IMR-90 (cell line): ENCODE measurements around the gene SCN8A. TPM values are rescaled to one million over a fixed set of nuclear protein-coding genes. Genes with fewer than 3 reads are reported as not detected.

Source experiments
- ATAC-seq: fragments of 200-7000 bp; cut with Tn5 transposase; 2 replicates; pipeline ENCODE4 v1.9.1; 2020; ENCODE audit warnings: low read depth, mild to moderate bottlenecking, moderate library complexity
- BruUV-seq: library from RNA; stranded (reverse); fragments of 400-500 nt; replicated peaks from 2 replicates; lab custom pipeline; 2021; lab: Mats Ljungman, UMichigan
- CTCF ChIA-PET: fragments of 300-600 bp; formaldehyde crosslinking; extraction: SDS; loops from one replicate; lab custom pipeline; 2021; ENCODE audit warnings: antibody characterized with exemption; lab: Yijun Ruan, JAX
- POLR2A ChIA-PET: fragments of 300-600 bp; sonication (Branson Sonifier 250); formaldehyde crosslinking; loops from one replicate; lab custom pipeline; 2022; ENCODE audit warnings: antibody characterized with exemption; ENCODE audit not compliant: unreplicated experiment; lab: Charles Lee
- DNase-seq: peaks from one replicate; pipeline ENCODE4 v3.0.0; 2013
- H2AFZ ChIP-seq: replicated peaks from 2 replicates; pipeline ENCODE3; 2013; ENCODE audit warnings: low read length, mild to moderate bottlenecking; ENCODE audit not compliant: poor library complexity
- H2AK5ac ChIP-seq: 2 replicates; pipeline ENCODE4 v1.6.1; 2013; ENCODE audit warnings: low read depth, low read length, inconsistent platforms
- H2AK9ac ChIP-seq: replicated peaks from 2 replicates; pipeline ENCODE3; 2013; ENCODE audit warnings: mild to moderate bottlenecking, low read depth, low read length, moderate library complexity; ENCODE audit not compliant: poor library complexity
- H2BK120ac ChIP-seq: 2 replicates; pipeline ENCODE4 v1.6.1; 2013; ENCODE audit warnings: low read depth, low read length, inconsistent platforms
- H2BK15ac ChIP-seq: 3 replicates; pipeline ENCODE4 v1.6.1; 2013; ENCODE audit warnings: low read depth, low read length, inconsistent platforms
- H2BK20ac ChIP-seq: 2 replicates; pipeline ENCODE4 v1.6.1; 2013; ENCODE audit warnings: low read depth, mild to moderate bottlenecking, inconsistent platforms, low read length, moderate library complexity
- H2BK5ac ChIP-seq: 2 replicates; pipeline ENCODE4 v1.6.1; 2013; ENCODE audit warnings: mild to moderate bottlenecking, low read depth, low read length, inconsistent platforms; ENCODE audit not compliant: poor library complexity, severe bottlenecking
- H3K14ac ChIP-seq: replicated peaks from 2 replicates; pipeline ENCODE4 v1.6.1; 2013; ENCODE audit warnings: low read depth, low read length, inconsistent platforms
- H3K18ac ChIP-seq: 2 replicates; pipeline ENCODE4 v1.6.1; 2013; ENCODE audit warnings: low read depth, low read length, control low read depth
- H3K23ac ChIP-seq: 2 replicates; pipeline ENCODE4 v1.6.1; 2013; ENCODE audit warnings: low read depth, low read length, inconsistent platforms
- H3K27ac ChIP-seq: 2 replicates; pipeline ENCODE4 v1.5.1; 2013; ENCODE audit warnings: mild to moderate bottlenecking, control low read depth, low read length; ENCODE audit not compliant: insufficient read depth
- H3K27me3 ChIP-seq: 2 replicates; pipeline ENCODE4 v1.6.1; 2013; ENCODE audit warnings: low read length; ENCODE audit not compliant: control insufficient read depth, insufficient read depth
- H3K36me3 ChIP-seq: 2 replicates; pipeline ENCODE4 v1.6.1; 2013; ENCODE audit warnings: low read length, mixed read lengths; ENCODE audit not compliant: control insufficient read depth, insufficient read depth
- H3K4ac ChIP-seq: 2 replicates; pipeline ENCODE4 v1.6.1; 2013; ENCODE audit warnings: low read depth, low read length, inconsistent platforms
- H3K4me1 ChIP-seq: 2 replicates; pipeline ENCODE4 v1.6.1; 2013; ENCODE audit warnings: low read length, mixed read lengths; ENCODE audit not compliant: control insufficient read depth, insufficient read depth
- H3K4me2 ChIP-seq: 2 replicates; pipeline ENCODE4 v1.6.1; 2013; ENCODE audit warnings: low read depth, mild to moderate bottlenecking, control low read depth, low read length, moderate library complexity
- H3K4me3 ChIP-seq: 2 replicates; pipeline ENCODE4 v1.5.1; 2013; ENCODE audit warnings: low read depth, mild to moderate bottlenecking, control low read depth, low read length, moderate library complexity; ENCODE audit not compliant: insufficient read depth
- H3K56ac ChIP-seq: 2 replicates; pipeline ENCODE4 v1.6.1; 2013; ENCODE audit warnings: low read length, inconsistent platforms; ENCODE audit not compliant: insufficient read depth; ENCODE audit errors: extremely low read depth
- H3K79me1 ChIP-seq, 2 experiments: 2 replicates each; pipeline ENCODE4 v1.6.1; 2013; ENCODE audit warnings: low read length in 2 of 2, inconsistent platforms in 1 of 2, low read depth in 1 of 2
- H3K9ac ChIP-seq: 2 replicates; pipeline ENCODE4 v1.6.1; 2013; ENCODE audit warnings: low read depth, low read length, control low read depth
- H3K9me1 ChIP-seq: 2 replicates; pipeline ENCODE4 v1.6.1; 2013; ENCODE audit warnings: low read length, inconsistent platforms; ENCODE audit not compliant: insufficient read depth
- H3K9me3 ChIP-seq: 2 replicates; pipeline ENCODE4 v1.6.1; 2013; ENCODE audit warnings: low read length; ENCODE audit not compliant: control insufficient read depth, insufficient read depth
- H4K20me1 ChIP-seq: 2 replicates; pipeline ENCODE4 v1.6.1; 2013; ENCODE audit warnings: low read length, inconsistent platforms; ENCODE audit not compliant: insufficient read depth
- H4K5ac ChIP-seq: 2 replicates; pipeline ENCODE4 v1.6.1; 2013; ENCODE audit warnings: mild to moderate bottlenecking, low read depth, low read length, control low read depth
- H4K8ac ChIP-seq, 2 experiments: 2 replicates each; pipeline ENCODE4 v1.6.1; 2013; ENCODE audit warnings: low read depth in 2 of 2, low read length in 2 of 2, control low read depth in 1 of 2, inconsistent platforms in 1 of 2
- H4K91ac ChIP-seq: 2 replicates; pipeline ENCODE4 v1.6.1; 2013; ENCODE audit warnings: low read depth, low read length, inconsistent platforms; ENCODE audit not compliant: insufficient read depth
- BHLHE40 ChIP-seq: fragments of 150-350 bp; IDR thresholded peaks from 2 replicates; pipeline ENCODE4 v1.6.1; 2016; ENCODE audit warnings: mild to moderate bottlenecking, low read depth, low read length
- CEBPB ChIP-seq: IDR thresholded peaks from 2 replicates; pipeline ENCODE4 v1.6.1; 2012; ENCODE audit warnings: low read depth, low read length, improper control_type of control experiment
- CHD1 ChIP-seq: IDR thresholded peaks from 2 replicates; pipeline ENCODE4 v1.6.1; 2012; ENCODE audit warnings: low read depth, low read length, improper control_type of control experiment
- CTCF ChIP-seq: conservative IDR thresholded peaks from 2 replicates; pipeline ENCODE4 v1.5.1; 2012; ENCODE audit warnings: mild to moderate bottlenecking, low read depth, low read length, improper control_type of control experiment
- ELK1 ChIP-seq: fragments of 150-350 bp; IDR thresholded peaks from 2 replicates; pipeline ENCODE4 v1.6.1; 2016; ENCODE audit warnings: low read depth, mild to moderate bottlenecking, low read length, moderate library complexity, borderline replicate concordance
- FOS ChIP-seq: fragments of 150-350 bp; IDR thresholded peaks from 2 replicates; pipeline ENCODE4 v1.6.1; 2016; ENCODE audit warnings: low read depth, low read length
- MAFK ChIP-seq: IDR thresholded peaks from 2 replicates; pipeline ENCODE4 v1.6.1; 2012; ENCODE audit warnings: low read depth, low read length, improper control_type of control experiment
- MAZ ChIP-seq: IDR thresholded peaks from 2 replicates; pipeline ENCODE4 v1.6.1; 2012; ENCODE audit warnings: low read depth, mild to moderate bottlenecking, low read length, improper control_type of control experiment, moderate library complexity, borderline replicate concordance
- MXI1 ChIP-seq: IDR thresholded peaks from 2 replicates; pipeline ENCODE4 v1.6.1; 2012; ENCODE audit warnings: low read depth, mild to moderate bottlenecking, low read length, moderate library complexity, borderline replicate concordance
- NFE2L2 ChIP-seq: fragments of 150-350 bp; IDR thresholded peaks from 2 replicates; pipeline ENCODE4 v1.6.1; 2016; ENCODE audit warnings: low read depth, mild to moderate bottlenecking, low read length
- POLR2A ChIP-seq: IDR thresholded peaks from 2 replicates; pipeline ENCODE4 v1.6.1; 2012; ENCODE audit warnings: mild to moderate bottlenecking, low read depth, low read length
- RAD21 ChIP-seq: IDR thresholded peaks from 2 replicates; pipeline ENCODE4 v1.6.1; 2012; ENCODE audit warnings: low read length, improper control_type of control experiment
- RCOR1 ChIP-seq: IDR thresholded peaks from 2 replicates; pipeline ENCODE4 v1.6.1; 2012; ENCODE audit warnings: mild to moderate bottlenecking, low read length, improper control_type of control experiment; ENCODE audit not compliant: insufficient replicate concordance
- RFX5 ChIP-seq: IDR thresholded peaks from 2 replicates; pipeline ENCODE4 v1.8.0; 2012; ENCODE audit warnings: low read depth, mild to moderate bottlenecking, low read length, moderate library complexity
- SMC3 ChIP-seq: fragments of 150-350 bp; IDR thresholded peaks from 2 replicates; pipeline ENCODE4 v1.6.1; 2016; ENCODE audit warnings: low read depth, mild to moderate bottlenecking, antibody characterized with exemption, low read length, moderate library complexity
- USF2 ChIP-seq: fragments of 150-350 bp; IDR thresholded peaks from 2 replicates; pipeline ENCODE4 v1.6.1; 2017; ENCODE audit warnings: mild to moderate bottlenecking, antibody characterized with exemption, low read length, low read depth
- WGBS, 2 experiments: methylation state at CpG; one replicate each; pipeline versions ENCODE4 v1.1.5 to v1.1.7; 2013; ENCODE audit warnings: missing lambda C conversion rate in 2 of 2; ENCODE audit not compliant: insufficient read length in 1 of 2; ENCODE audit errors: extremely low coverage in 2 of 2; 5-methylcytosine and 5-hydroxymethylcytosine counted together
- dilution Hi-C: fragments of 300-500 bp; cut with HindIII; formaldehyde crosslinking; loops from one replicate; pipeline ENCODE4 v1.14.3; 2018; ENCODE audit warnings: low sequenced_read_pairs; ENCODE audit not compliant: unreplicated experiment
- in situ Hi-C: fragments of 300-500 bp; cut with MboI; formaldehyde crosslinking; loops from 3 replicates; pipeline ENCODE4 v1.14.3; 2019; ENCODE audit warnings: low sequenced_read_pairs, inconsistent platforms, mixed read lengths
- intact Hi-C: fragments of 100-400 bp; cut with micrococcal nuclease; formaldehyde crosslinking; loops from 2 replicates; pipeline ENCODE4 v1.10.0; 2022
- polyA plus RNA-seq, 3 experiments: library from polyadenylated mRNA; depleted of rRNA; stranded (reverse); fragments of >200 nt; gene quantifications; 2 replicates each; pipeline ENCODE4 v1.2.3, GENCODE V29; 2012; ENCODE audit warnings: low replicate concordance in 1 of 3
- total RNA-seq: library from RNA; depleted of rRNA; stranded (reverse); fragments of >200 nt; gene quantifications from 2 replicates; pipeline ENCODE4 v1.2.3, GENCODE V29; 2012

SCN8A gene
- total and polyA plus RNA-seq, 2 of the 4 experiments (the other 2 are of a cell fraction) = 6.9 to 19.7 TPM

- Histone ChIP-seq H2BK15ac (no peak overlapping the region), H3K4me1 (no peaks in the 10 kb centered on the region), H3K9ac (no peak overlapping the region), H4K8ac (no peak overlapping the region), H3K4ac (no peak overlapping the region), H3K9me1 (peaks cover 3% of the 10 kb centered on the region; the same call in 1 of the 2 replicates), H3K4me2 (no peak overlapping the region; the same call in 1 of the 2 replicates), H3K23ac (no peak overlapping the region), H2BK120ac (no peak overlapping the region), H3K56ac (no peak overlapping the region), H3K14ac (no peak overlapping the region), H4K20me1 (no peaks in the 10 kb centered on the region), H2AFZ (peak overlapping the region; percentile 72), H2AK9ac (peak overlapping the region; percentile 21), H3K27me3 (peaks cover 73% of the 10 kb centered on the region), H3K4me3 (no peak overlapping the region), H2AK5ac (peak overlapping the region; percentile 9; the same call in 1 of the 2 replicates), H2BK5ac (no peak overlapping the region), H3K36me3 (no peaks in the 10 kb centered on the region), H4K91ac (no peak overlapping the region), H3K27ac (no peak overlapping the region), H2BK20ac (no peak overlapping the region), H3K79me1 (no peaks in the 10 kb centered on the region), H4K5ac (no peak overlapping the region), H3K9me3 (no peaks in the 10 kb centered on the region), H3K18ac (no peak overlapping the region)
- ATAC-seq (no peak), DNase-seq (no peak)
- no peak for TF ChIP-seq RAD21
- no peak for TF ChIP-seq MAFK
- TF ChIP-seq CHD1 = no peak
- no peak for TF ChIP-seq MAZ
- TF ChIP-seq CEBPB = no peak
- TF ChIP-seq NFE2L2 = no peak
- no peak for TF ChIP-seq BHLHE40
- TF ChIP-seq POLR2A = no peak
- TF ChIP-seq RFX5 = no peak
- no peak for TF ChIP-seq RCOR1
- TF ChIP-seq ELK1 = no peak
- no peak for TF ChIP-seq SMC3
- TF ChIP-seq MXI1 = no peak
- TF ChIP-seq FOS = no peak
- TF ChIP-seq CTCF = no peak
- TF ChIP-seq USF2 = no peak
- dilution Hi-C loops (no loop called here), intact Hi-C loops (no loop called here), in situ Hi-C loops (no loop called here)
- ChIA-PET POLR2A (no interaction called here), CTCF (no interaction called here)
- no TSS peak for BruUV-seq
- WGBS, 2 experiments = 82% methylated on average over 2 of the region's 15 CpGs; no CpG with 5 or more reads in 1 of the 2 experiments
These were observed 255.2 kb downstream of the SCN8A start for GRCh38 chr12:51846271-51846691.
